GM06990 (cell line): Measurements from ENCODE around the gene HFE.
A peak's percentile ranks its signal among the peaks of the same experiment; 100 is the strongest.
"Not testable (repeated sequence)": the region's sequence is repeated elsewhere in the genome, so short reads cannot be mapped to it uniquely, and the experiment has no call there.

Source experiments
- DNase-seq: peaks from one replicate; pipeline ENCODE4 v3.0.0-alpha.2; 2011; ENCODE audit not compliant: insufficient read length; ENCODE audit errors: extremely low read depth
- H3K27me3 ChIP-seq: replicated peaks from 2 replicates; pipeline ENCODE4 v1.6.0; 2011; ENCODE audit warnings: low read length; ENCODE audit not compliant: control insufficient read depth, insufficient read depth
- H3K36me3 ChIP-seq: 2 replicates; pipeline ENCODE4 v1.5.1; 2011; ENCODE audit warnings: low read length; ENCODE audit not compliant: control insufficient read depth, insufficient read depth
- H3K4me3 ChIP-seq: replicated peaks from 2 replicates; pipeline ENCODE4 v1.5.1; 2011; ENCODE audit warnings: low read depth, mild to moderate bottlenecking, control low read depth, low read length
- CTCF ChIP-seq: IDR thresholded peaks from 2 replicates; pipeline ENCODE4 v1.5.1; 2011; ENCODE audit warnings: low read length, control low read depth, mild to moderate bottlenecking, inconsistent platforms; ENCODE audit not compliant: insufficient read depth, poor library complexity, severe bottlenecking

HFE gene

DNA sequence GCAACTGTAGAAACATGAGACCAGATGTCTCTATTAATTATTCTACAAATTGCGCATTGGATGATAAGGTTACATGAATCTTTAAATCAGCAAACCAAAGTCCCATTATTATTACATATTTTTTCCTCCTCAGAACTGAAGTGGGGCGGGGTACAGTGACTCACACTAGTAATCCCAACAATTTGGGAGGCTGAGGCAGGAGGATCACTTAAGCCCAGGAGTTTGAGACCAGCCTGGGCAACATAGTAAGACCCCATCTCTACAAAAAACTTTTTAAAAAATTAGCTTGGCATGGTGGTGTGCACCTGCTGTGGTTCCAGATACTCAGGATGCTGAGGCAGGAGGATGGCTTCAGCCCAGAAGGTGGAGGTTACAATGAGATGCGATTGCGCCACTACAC lies 29.0 kb downstream of the HFE start:
- no peak for TF ChIP-seq CTCF
- Histone ChIP-seq H3K4me3 (no peak overlapping the region), H3K36me3 (no peaks in the 10 kb centered on the region), H3K27me3 (no peaks in the 10 kb centered on the region)
- no peak for DNase-seq

- no peak for DNase-seq
- Histone ChIP-seq H3K36me3 (no peaks in the 10 kb centered on the region), H3K27me3 (no peaks in the 10 kb centered on the region), H3K4me3 (no peak overlapping the region)
- no peak for TF ChIP-seq CTCF
These were observed 31.8 kb downstream of the HFE start for GRCh38 chr6:26118999-26119398.

DNA sequence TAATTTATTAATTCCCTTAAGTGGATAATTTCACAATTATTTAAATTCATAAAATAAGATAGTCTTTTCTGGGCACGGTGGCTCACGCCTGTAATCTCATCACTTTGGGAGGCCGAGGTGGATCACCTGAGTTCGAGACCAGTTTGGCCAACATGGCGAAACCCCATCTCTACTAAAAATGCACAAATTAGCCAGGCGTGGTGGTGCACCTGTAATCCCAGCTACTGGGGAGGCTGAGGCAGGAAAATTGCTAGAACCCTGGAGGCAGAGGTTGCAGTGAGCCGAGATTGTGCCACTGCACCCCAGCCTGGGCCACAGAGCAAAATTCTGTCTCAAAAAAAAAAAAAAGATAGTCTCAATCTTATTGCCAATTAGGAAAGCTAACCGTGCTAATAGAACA lies 32.9 kb downstream of the HFE start:
- not testable (repeated sequence) for DNase-seq, H3K4me3 ChIP-seq, H3K36me3 ChIP-seq, H3K27me3 ChIP-seq

DNA sequence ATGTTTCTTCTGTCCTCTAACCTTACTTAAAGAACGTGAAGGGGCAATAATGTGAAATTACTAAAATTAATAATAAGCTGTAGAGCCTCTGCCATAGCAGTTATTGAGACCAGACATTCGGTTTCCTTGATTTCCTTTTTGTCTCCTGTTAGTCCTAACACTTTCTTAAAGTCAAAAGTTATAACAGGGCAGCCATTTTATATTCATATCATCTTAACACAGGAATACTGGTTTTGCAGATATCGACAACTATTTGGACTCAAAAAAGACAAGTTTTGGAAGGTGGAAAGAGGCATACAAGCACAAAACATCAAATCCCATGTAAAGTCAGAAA lies 33.5 kb downstream of the HFE start:
- no peak for TF ChIP-seq CTCF
- no peaks in the 10 kb centered on the region for H3K27me3 ChIP-seq
- no peak for DNase-seq
- no peak overlapping the region for H3K4me3 ChIP-seq
- H3K36me3 ChIP-seq, result no peaks in the 10 kb centered on the region

GRCh38 chr6:26121141-26122004 lies 34.1 kb downstream of the HFE start:
- Histone ChIP-seq H3K4me3 (no peak overlapping the region), H3K27me3 (no peaks in the 10 kb centered on the region), H3K36me3 (no peaks in the 10 kb centered on the region)
- TF ChIP-seq CTCF, result no peak
- no peak for DNase-seq

- no peak for TF ChIP-seq CTCF
- H3K27me3 ChIP-seq, result no peaks in the 10 kb centered on the region
- peak; percentile 14 for DNase-seq
- no peaks in the 10 kb centered on the region for H3K36me3 ChIP-seq
- peak overlapping the region; percentile 57 for H3K4me3 ChIP-seq
These were observed 34.8 kb downstream of the HFE start for GRCh38 chr6:26122005-26122388.
